Psoas muscle (tissue), 8 donors: ENCODE measurements around the gene PLA2G4B. TPM values are rescaled to one million over a fixed set of nuclear protein-coding genes. Genes with fewer than 3 reads are reported as not detected.

Experiments
- ATAC-seq, 4 donors: fragments of 200-7000 bp; cut with Tn5 transposase; one replicate each; pipeline ENCODE4 v1.9.1; 2020; ENCODE audit warnings: moderate library complexity in 3 of 4, mild to moderate bottlenecking in 2 of 4
- DNase-seq, 2 donors: peaks; one replicate each; pipeline ENCODE4 v3.0.0-alpha.2; 2020
- H3K27ac ChIP-seq: fragments of 200-600 bp; one replicate; pipeline ENCODE4 v1.8.0; 2022
- H3K27me3 ChIP-seq, 3 donors: fragments of 200-600 bp in 1 of 3; one replicate each; pipeline versions ENCODE4 v1.6.1 to v1.8.0; 2013 to 2022; ENCODE audit warnings: low read length in 2 of 3, mild to moderate bottlenecking in 2 of 3, moderate library complexity in 1 of 3; ENCODE audit not compliant: insufficient read depth in 3 of 3
- H3K36me3 ChIP-seq, 2 donors: fragments of 200-600 bp in 1 of 2; one replicate each; pipeline versions ENCODE4 v1.6.1 to v1.8.0; 2013 to 2022; ENCODE audit warnings: low read depth in 1 of 2, mild to moderate bottlenecking in 1 of 2, moderate library complexity in 1 of 2; ENCODE audit not compliant: insufficient read depth in 1 of 2
- H3K4me1 ChIP-seq: fragments of 200-600 bp; one replicate; pipeline ENCODE4 v1.8.0; 2022
- H3K4me3 ChIP-seq: fragments of 200-600 bp; one replicate; pipeline ENCODE4 v1.8.0; 2022; ENCODE audit warnings: mild to moderate bottlenecking
- H3K9me3 ChIP-seq: fragments of 200-600 bp; one replicate; pipeline ENCODE4 v1.8.0; 2022
- CTCF ChIP-seq: fragments of 200-600 bp; IDR thresholded peaks from one replicate; pipeline ENCODE4 v1.8.0; 2022; ENCODE audit warnings: antibody characterized with exemption
- WGBS, 3 donors: extraction: QIAGEN DNeasy Blood & Tissue Kit; methylation state at CpG; one replicate each; pipeline versions ENCODE4 v1.1.6 to v1.1.7; 2013; 5-methylcytosine and 5-hydroxymethylcytosine counted together
- intact Hi-C, 2 donors: fragments of 100-400 bp; cut with DNase I; formaldehyde crosslinking; loops; one replicate each; pipeline versions ENCODE4 v1.11.0 to v1.14.2; 2022
- polyA plus RNA-seq, 3 donors: library from polyadenylated mRNA; stranded (reverse); fragments of 200-250 nt; gene quantifications; one replicate each; pipeline ENCODE4 v1.2.3, GENCODE V29; 2013
- total RNA-seq, 4 donors: library from RNA; stranded (reverse); fragmentation: NEBNext Ultra II Directional in 2 of 4; extraction: Animal tissue kit (Norgen Biotek cat#: 25700) in 2 of 4; gene quantifications; one replicate each; pipeline versions ENCODE4 v1.2.1 to v1.2.4, GENCODE V29; 2021 to 2023
- donor health status: healthy with polysubstance abuse.
- donor health status: DM: no; HTN: no; CAD: no; lungs with moderate emphysema.
- donor health status: Bipolar disorder and iron deficiency.
- donor health status: healthy.
- donor health status: DM: yes; HTN: yes; CAD: no.
- donor health status: DM: no; HTN: no; CAD: no.
- donor health status: DM: no; HTN: no; CAD: no.
- donor health status: DM: yes; HTN: yes; CAD: no.

The PLA2G4B gene
- total and polyA plus RNA-seq, 7 donors, result 1.1 to 4.3 (median 1.4) TPM

DNA sequence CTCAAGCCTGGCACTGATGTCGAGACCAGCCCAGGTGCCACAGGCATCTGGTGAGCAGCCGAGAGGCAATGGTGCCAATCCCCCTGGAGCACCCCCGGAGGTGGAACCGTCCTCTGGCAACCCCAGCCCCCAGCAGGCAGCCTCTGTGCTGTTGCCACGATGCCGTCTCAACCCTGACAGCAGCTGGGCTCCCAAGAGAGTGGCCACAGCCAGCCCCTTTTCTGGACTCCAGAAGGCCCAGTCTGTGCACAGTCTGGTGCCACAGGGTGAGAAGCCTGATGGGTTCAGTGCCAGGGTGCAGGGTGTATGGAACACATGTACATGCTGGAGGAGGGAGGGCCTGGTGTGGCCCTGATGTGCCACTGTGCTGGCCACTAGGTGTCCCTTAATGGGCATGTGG, 15.7 kb upstream of the PLA2G4B start:
- ATAC-seq (no peak), DNase-seq (no peak)
- no peaks in the 10 kb centered on the region for H3K27me3 ChIP-seq
- intact Hi-C loops, result no loop called here
- H3K4me3 ChIP-seq, result no peak overlapping the region
- 64 to 82% (median 80%) methylated on average over 6 of the region's 6 CpGs for WGBS, 3 donors
- no peaks in the 10 kb centered on the region for H3K9me3 ChIP-seq
- no peak for TF ChIP-seq CTCF
- H3K4me1 ChIP-seq, result peaks cover 3% of the 10 kb centered on the region
- peaks cover 0 to 75% of the 10 kb centered on the region in 2 donors for H3K36me3 ChIP-seq
- no peak overlapping the region for H3K27ac ChIP-seq

DNA sequence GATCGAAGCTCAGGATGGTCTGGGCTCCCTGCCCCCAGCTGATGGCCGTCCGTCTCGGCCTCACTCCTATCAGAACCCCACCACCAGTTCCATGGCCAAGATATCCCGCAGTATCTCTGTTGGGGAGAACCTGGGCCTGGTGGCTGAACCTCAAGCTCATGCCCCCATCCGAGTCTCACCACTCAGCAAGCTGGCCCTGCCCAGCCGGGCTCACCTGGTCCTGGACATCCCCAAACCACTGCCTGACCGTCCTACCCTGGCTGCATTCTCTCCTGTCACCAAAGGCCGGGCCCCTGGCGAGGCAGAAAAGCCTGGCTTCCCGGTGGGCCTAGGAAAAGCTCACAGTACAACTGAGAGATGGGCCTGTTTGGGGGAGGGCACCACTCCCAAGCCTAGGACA, 15.1 kb upstream of the PLA2G4B start:
- TF ChIP-seq CTCF, result no peak
- no peak for DNase-seq
- intact Hi-C loops, result no loop called here

GRCh38 chr15:41824062-41824745, 14.4 kb upstream of the PLA2G4B start:
- WGBS, 3 donors, result 93 to 94% (median 94%) methylated on average over 19 of the region's 19 CpGs
- intact Hi-C loops, result no loop called here
- no peak for TF ChIP-seq CTCF
- Histone ChIP-seq H3K27me3 (no peaks in the 10 kb centered on the region), H3K4me1 (peaks cover 11% of the 10 kb centered on the region), H3K27ac (no peak overlapping the region), H3K4me3 (no peak overlapping the region), H3K9me3 (no peaks in the 10 kb centered on the region), H3K36me3 (peaks cover 0 to 62% of the 10 kb centered on the region in 2 donors)
- peak in 1 of 2 donors; percentile 12 for DNase-seq
- ATAC-seq, result no peak

More for the DNA sequence above, 15.1 kb upstream of the PLA2G4B start:
- peaks cover 4% of the 10 kb centered on the region for H3K4me1 ChIP-seq
- H3K27me3 ChIP-seq, result no peaks in the 10 kb centered on the region
- no peak for ATAC-seq
- no peaks in the 10 kb centered on the region for H3K9me3 ChIP-seq
- H3K36me3 ChIP-seq, result peaks cover 0 to 69% of the 10 kb centered on the region in 2 donors
- H3K4me3 ChIP-seq, result no peak overlapping the region
- no peak overlapping the region for H3K27ac ChIP-seq
- 91 to 96% (median 91%) methylated on average over 10 to 11 of the region's 11 CpGs for WGBS, 3 donors

- no peak for TF ChIP-seq CTCF
- Histone ChIP-seq H3K27me3 (no peaks in the 10 kb centered on the region), H3K27ac (no peak overlapping the region), H3K36me3 (peaks cover 0 to 58% of the 10 kb centered on the region in 2 donors), H3K4me3 (no peak overlapping the region), H3K9me3 (no peaks in the 10 kb centered on the region), H3K4me1 (peaks cover 16% of the 10 kb centered on the region)
- DNase-seq (no peak), ATAC-seq (no peak)
- 79 to 89% (median 84%) methylated on average over 10 of the region's 10 CpGs for WGBS, 3 donors
- intact Hi-C loops, result loop anchor here in 1 of 2 donors (5.0 kb wide), 1 partner anchor 142 kb away; no protein-coding TSS in a partner anchor
These were observed 13.5 kb upstream of the PLA2G4B start for GRCh38 chr15:41825145-41825544.
